ENCODE data around the gene NUTM2A. TPM values are rescaled to one million over a fixed set of nuclear protein-coding genes. Genes with fewer than 3 reads are reported as not detected.
"Not testable (repeated sequence)": the region's sequence is repeated elsewhere in the genome, so short reads cannot be mapped to it uniquely, and the experiment has no call there.

NUTM2A gene
- total and polyA plus RNA-seq, 2 donors (not counting 1 experiment from before 2014, with no cell fraction given): 0.88 to 0.96 TPM

GRCh38 chr10:87239346-87239808, 14.1 kb downstream of the NUTM2A start:
- POLR2A ChIA-PET; H4K20me1 ChIP-seq (ENCODE audit: control insufficient read depth, insufficient read depth, low read length, poor library complexity, severe bottlenecking); H3K9me3 ChIP-seq (ENCODE audit: control extremely low read depth in 1 of 3, control insufficient read depth in 2 of 3, insufficient read depth in 1 of 3, low read length in 2 of 3); intact Hi-C loops (cut with micrococcal nuclease); H3K9ac ChIP-seq (ENCODE audit: low read length); H3K27ac ChIP-seq (ENCODE audit: low read length in 2 of 2); H3K36me3 ChIP-seq (replicated peaks in 1 of 2; ENCODE audit: control extremely low read depth in 1 of 2, control insufficient read depth in 1 of 2, extremely low read depth in 1 of 2, insufficient read depth in 2 of 2, low read length in 1 of 2); H3K4me1 Mint-ChIP-seq; H3K27ac Mint-ChIP-seq; H3K9me3 Mint-ChIP-seq (ENCODE audit: insufficient read depth); H3K27me3 ChIP-seq (replicated peaks in 1 of 4; ENCODE audit: control extremely low read depth in 1 of 4, control insufficient read depth in 3 of 4, insufficient read depth in 4 of 4, low read length in 3 of 4); H3K27me3 Mint-ChIP-seq; H3K79me2 ChIP-seq (ENCODE audit: control insufficient read depth, insufficient read depth, low read length); CTCF ChIA-PET; H3K4me3 Mint-ChIP-seq; H3K4me3 ChIP-seq (ENCODE audit: control extremely low read depth in 1 of 5, extremely low read depth in 1 of 5, insufficient read depth in 1 of 5, low read depth in 2 of 5, low read length in 4 of 5); ATAC-seq (ENCODE audit: low read depth); H3K4me2 ChIP-seq (replicated peaks; ENCODE audit: low read depth, low read length, poor library complexity, severe bottlenecking); H3K4me1 ChIP-seq (ENCODE audit: control insufficient read depth in 2 of 2, insufficient read depth in 2 of 2, low read length in 2 of 2); DNase-seq; H2AFZ ChIP-seq (ENCODE audit: insufficient read depth, low read depth, low read length, poor library complexity, severe bottlenecking): not testable (repeated sequence)
- no CpG with 5 or more reads among the region's 6 CpGs for WGBS (ENCODE audit: insufficient coverage)

- H3K9me3 ChIP-seq (ENCODE audit: control extremely low read depth in 1 of 3, control insufficient read depth in 2 of 3, insufficient read depth in 1 of 3, low read length in 2 of 3); ATAC-seq (ENCODE audit: low read depth); H2AFZ ChIP-seq (ENCODE audit: insufficient read depth, low read depth, low read length, poor library complexity, severe bottlenecking); H3K4me1 Mint-ChIP-seq; intact Hi-C loops (cut with micrococcal nuclease); H3K27ac Mint-ChIP-seq; H3K36me3 ChIP-seq (replicated peaks in 1 of 2; ENCODE audit: control extremely low read depth in 1 of 2, control insufficient read depth in 1 of 2, extremely low read depth in 1 of 2, insufficient read depth in 2 of 2, low read length in 1 of 2); H4K20me1 ChIP-seq (ENCODE audit: control insufficient read depth, insufficient read depth, low read length, poor library complexity, severe bottlenecking); H3K4me1 ChIP-seq (ENCODE audit: control insufficient read depth in 2 of 2, insufficient read depth in 2 of 2, low read length in 2 of 2); H3K27me3 ChIP-seq (replicated peaks in 1 of 4; ENCODE audit: control extremely low read depth in 1 of 4, control insufficient read depth in 3 of 4, insufficient read depth in 4 of 4, low read length in 3 of 4); H3K27me3 Mint-ChIP-seq; H3K4me3 ChIP-seq (ENCODE audit: control extremely low read depth in 1 of 5, extremely low read depth in 1 of 5, insufficient read depth in 1 of 5, low read depth in 2 of 5, low read length in 4 of 5); H3K4me3 Mint-ChIP-seq; H3K4me2 ChIP-seq (replicated peaks; ENCODE audit: low read depth, low read length, poor library complexity, severe bottlenecking); H3K9me3 Mint-ChIP-seq (ENCODE audit: insufficient read depth); H3K9ac ChIP-seq (ENCODE audit: low read length); CTCF ChIA-PET; POLR2A ChIA-PET; H3K27ac ChIP-seq (ENCODE audit: low read length in 2 of 2); DNase-seq; H3K79me2 ChIP-seq (ENCODE audit: control insufficient read depth, insufficient read depth, low read length): not testable (repeated sequence)
- no CpG with 5 or more reads among the region's 3 CpGs for whole genome bisulfite sequencing (ENCODE audit: insufficient coverage)
Measured at GRCh38 chr10:87242192-87242591, 16.9 kb downstream of the NUTM2A start.

GRCh38 chr10:87247335-87247734, 22.1 kb downstream of the NUTM2A start:
- H3K9me3 Mint-ChIP-seq (ENCODE audit: insufficient read depth); intact Hi-C loops (cut with micrococcal nuclease); H3K4me3 ChIP-seq (ENCODE audit: control extremely low read depth in 1 of 5, extremely low read depth in 1 of 5, insufficient read depth in 1 of 5, low read depth in 2 of 5, low read length in 4 of 5); H3K9ac ChIP-seq (ENCODE audit: low read length); H3K4me2 ChIP-seq (replicated peaks; ENCODE audit: low read depth, low read length, poor library complexity, severe bottlenecking); H3K4me3 Mint-ChIP-seq; H3K4me1 ChIP-seq (ENCODE audit: control insufficient read depth in 2 of 2, insufficient read depth in 2 of 2, low read length in 2 of 2); H3K9me3 ChIP-seq (ENCODE audit: control extremely low read depth in 1 of 3, control insufficient read depth in 2 of 3, insufficient read depth in 1 of 3, low read length in 2 of 3); H3K79me2 ChIP-seq (ENCODE audit: control insufficient read depth, insufficient read depth, low read length); H3K27me3 Mint-ChIP-seq; H3K27ac ChIP-seq (ENCODE audit: low read length in 2 of 2); H4K20me1 ChIP-seq (ENCODE audit: control insufficient read depth, insufficient read depth, low read length, poor library complexity, severe bottlenecking); H2AFZ ChIP-seq (ENCODE audit: insufficient read depth, low read depth, low read length, poor library complexity, severe bottlenecking); H3K27me3 ChIP-seq (replicated peaks in 1 of 4; ENCODE audit: control extremely low read depth in 1 of 4, control insufficient read depth in 3 of 4, insufficient read depth in 4 of 4, low read length in 3 of 4); CTCF ChIA-PET; ATAC-seq (ENCODE audit: low read depth); POLR2A ChIA-PET; H3K27ac Mint-ChIP-seq; DNase-seq; H3K36me3 ChIP-seq (replicated peaks in 1 of 2; ENCODE audit: control extremely low read depth in 1 of 2, control insufficient read depth in 1 of 2, extremely low read depth in 1 of 2, insufficient read depth in 2 of 2, low read length in 1 of 2); H3K4me1 Mint-ChIP-seq: not testable (repeated sequence)
- WGBS (ENCODE audit: insufficient coverage): no CpG with 5 or more reads among the region's 3 CpGs

GRCh38 chr10:87248818-87249353, 23.6 kb downstream of the NUTM2A start:
- H3K4me2 ChIP-seq (replicated peaks; ENCODE audit: low read depth, low read length, poor library complexity, severe bottlenecking); DNase-seq; H3K27ac ChIP-seq (ENCODE audit: low read length in 2 of 2); H4K20me1 ChIP-seq (ENCODE audit: control insufficient read depth, insufficient read depth, low read length, poor library complexity, severe bottlenecking); H3K4me3 ChIP-seq (ENCODE audit: control extremely low read depth in 1 of 5, extremely low read depth in 1 of 5, insufficient read depth in 1 of 5, low read depth in 2 of 5, low read length in 4 of 5); H3K36me3 ChIP-seq (replicated peaks in 1 of 2; ENCODE audit: control extremely low read depth in 1 of 2, control insufficient read depth in 1 of 2, extremely low read depth in 1 of 2, insufficient read depth in 2 of 2, low read length in 1 of 2); H3K27ac Mint-ChIP-seq; intact Hi-C loops (cut with micrococcal nuclease); H3K9me3 ChIP-seq (ENCODE audit: control extremely low read depth in 1 of 3, control insufficient read depth in 2 of 3, insufficient read depth in 1 of 3, low read length in 2 of 3); H3K4me3 Mint-ChIP-seq; H3K4me1 ChIP-seq (ENCODE audit: control insufficient read depth in 2 of 2, insufficient read depth in 2 of 2, low read length in 2 of 2); CTCF ChIA-PET; H3K27me3 Mint-ChIP-seq; H3K4me1 Mint-ChIP-seq; POLR2A ChIA-PET; H3K27me3 ChIP-seq (replicated peaks in 1 of 4; ENCODE audit: control extremely low read depth in 1 of 4, control insufficient read depth in 3 of 4, insufficient read depth in 4 of 4, low read length in 3 of 4); H3K79me2 ChIP-seq (ENCODE audit: control insufficient read depth, insufficient read depth, low read length); H2AFZ ChIP-seq (ENCODE audit: insufficient read depth, low read depth, low read length, poor library complexity, severe bottlenecking); ATAC-seq (ENCODE audit: low read depth); H3K9ac ChIP-seq (ENCODE audit: low read length); H3K9me3 Mint-ChIP-seq (ENCODE audit: insufficient read depth): not testable (repeated sequence)
- WGBS (ENCODE audit: insufficient coverage): no CpG with 5 or more reads among the region's 1 CpG

Measured in B cell (primary cell).